GM18517 (cell line): Measurements from ENCODE around the gene PRMT5.
"Not testable (repeated sequence)": the region's sequence is repeated elsewhere in the genome, so short reads cannot be mapped to it uniquely, and the experiment has no call there.

ENCODE experiments used
- ATAC-seq: cut with Tn5 transposase; IDR thresholded peaks from one replicate; pipeline ENCODE4 v1.9.1; 2021; ENCODE audit warnings: mild to moderate bottlenecking, moderate library complexity; ENCODE audit not compliant: unreplicated experiment

The PRMT5 gene

DNA sequence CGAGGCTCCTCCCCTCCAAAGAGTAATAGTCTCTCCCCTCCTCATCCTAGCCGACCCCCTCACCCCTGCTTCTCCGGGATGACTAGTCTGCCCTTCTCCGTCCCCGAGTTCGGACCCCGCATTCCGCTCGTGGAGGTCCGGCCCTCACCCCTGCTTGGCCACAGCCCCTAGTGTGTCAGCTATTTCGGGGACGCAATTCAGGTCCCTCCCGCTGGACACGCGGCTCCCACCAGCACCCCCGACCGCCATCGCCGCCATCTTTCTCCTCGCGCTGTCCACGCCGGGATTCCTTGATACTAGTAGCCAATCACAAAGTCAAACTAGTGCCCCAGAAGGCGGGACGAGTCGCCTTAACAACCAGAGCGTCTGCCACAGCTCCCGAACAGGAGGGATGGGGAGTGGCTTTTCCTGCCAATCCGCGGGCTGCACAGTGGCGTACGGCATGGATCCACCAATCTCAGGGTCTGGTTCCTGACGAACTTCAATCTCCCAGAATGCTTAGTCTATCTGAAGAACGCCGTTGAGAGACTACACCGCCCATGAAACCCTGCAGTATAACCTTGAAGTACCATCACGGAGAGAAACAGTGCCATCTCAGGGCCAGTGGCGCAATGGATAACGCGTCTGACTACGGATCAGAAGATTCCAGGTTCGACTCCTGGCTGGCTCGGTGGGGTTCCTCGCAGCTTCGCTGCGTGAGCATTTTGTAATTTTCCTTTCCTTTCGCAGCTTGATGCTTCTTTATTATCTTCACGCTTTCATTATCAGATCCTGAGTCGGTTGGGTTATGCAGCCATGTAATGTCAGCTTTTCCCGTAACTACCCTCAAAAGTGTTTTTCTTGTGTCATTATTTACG lies at the start of gene PRMT5:
PRMT5 (minus strand) TSS at position 273 of the 857 bp plus-strand sequence; CDS start at position 258, 15 bp downstream.
- ATAC-seq = peak; percentile 92

DNA sequence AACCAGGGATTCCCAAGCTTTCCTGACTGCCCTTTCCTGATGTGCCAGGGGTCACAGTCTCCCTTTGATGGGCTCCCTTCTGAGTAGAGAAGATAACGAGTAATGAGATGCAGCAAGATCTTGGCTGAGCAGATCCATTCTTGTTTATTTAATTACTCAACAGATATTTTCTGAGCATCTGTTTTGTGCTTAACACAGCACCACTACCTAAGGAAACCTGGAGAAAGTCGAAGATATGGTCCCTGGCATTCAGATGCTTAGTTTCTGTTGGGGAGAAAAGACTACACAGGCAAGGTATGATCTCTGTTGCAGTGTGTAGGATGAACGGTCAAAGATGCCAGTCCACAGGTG lies 49.3 kb upstream of the PRMT5 start:
- ATAC-seq = no peak

DNA sequence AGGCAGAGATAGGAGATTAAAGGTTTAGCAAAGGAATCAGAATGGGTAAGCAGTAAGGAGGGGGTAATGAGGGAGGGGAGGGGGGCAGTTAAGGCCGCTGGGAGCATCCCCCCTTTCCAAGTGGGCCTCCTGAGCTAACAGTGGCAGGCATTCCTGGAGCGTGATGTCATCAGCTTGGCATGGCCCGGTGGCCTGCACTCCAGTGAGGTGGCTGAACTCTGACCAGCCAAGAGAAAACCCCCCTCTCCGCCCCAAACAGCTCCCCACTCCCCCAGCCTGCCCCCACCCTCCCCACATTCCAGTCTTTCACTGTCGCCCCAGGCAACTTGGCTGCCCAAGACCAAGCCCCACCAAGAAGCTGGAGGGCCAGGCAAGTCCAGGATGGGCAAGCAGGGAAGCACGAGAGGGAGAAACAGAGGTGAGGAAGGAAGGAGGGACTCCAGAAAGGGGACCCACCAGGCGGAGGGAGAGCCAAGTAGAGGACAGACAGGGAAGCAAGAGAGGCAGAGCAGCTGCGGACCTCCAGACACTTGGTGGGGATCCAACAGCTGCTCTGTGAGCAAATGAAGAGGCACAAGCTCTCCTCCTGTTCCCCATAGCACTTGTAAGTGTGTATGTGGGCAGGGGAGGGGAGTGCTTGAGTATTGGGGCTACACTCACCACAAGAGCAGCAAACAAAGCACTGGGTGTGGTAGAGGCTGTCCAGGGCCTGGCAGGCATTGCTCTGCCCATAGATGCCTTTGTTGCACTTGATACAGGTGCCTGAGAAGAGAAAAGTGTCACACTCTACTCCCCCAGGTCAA lies 48.7 kb upstream of the PRMT5 start:
- ATAC-seq = no peak

DNA sequence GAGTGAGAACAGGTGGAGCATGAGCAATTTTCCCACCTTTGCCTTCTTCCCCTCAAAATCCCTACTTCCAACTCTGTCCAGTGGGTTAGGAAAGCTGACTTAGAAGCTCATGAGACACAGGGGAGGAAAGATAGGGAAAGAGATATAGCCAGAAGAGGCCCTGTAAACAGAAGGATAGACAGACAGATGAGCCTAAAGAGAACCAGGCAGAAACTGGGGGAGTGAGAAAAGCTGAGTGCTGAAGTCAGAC lies 48.2 kb upstream of the PRMT5 start:
- ATAC-seq = no peak

DNA sequence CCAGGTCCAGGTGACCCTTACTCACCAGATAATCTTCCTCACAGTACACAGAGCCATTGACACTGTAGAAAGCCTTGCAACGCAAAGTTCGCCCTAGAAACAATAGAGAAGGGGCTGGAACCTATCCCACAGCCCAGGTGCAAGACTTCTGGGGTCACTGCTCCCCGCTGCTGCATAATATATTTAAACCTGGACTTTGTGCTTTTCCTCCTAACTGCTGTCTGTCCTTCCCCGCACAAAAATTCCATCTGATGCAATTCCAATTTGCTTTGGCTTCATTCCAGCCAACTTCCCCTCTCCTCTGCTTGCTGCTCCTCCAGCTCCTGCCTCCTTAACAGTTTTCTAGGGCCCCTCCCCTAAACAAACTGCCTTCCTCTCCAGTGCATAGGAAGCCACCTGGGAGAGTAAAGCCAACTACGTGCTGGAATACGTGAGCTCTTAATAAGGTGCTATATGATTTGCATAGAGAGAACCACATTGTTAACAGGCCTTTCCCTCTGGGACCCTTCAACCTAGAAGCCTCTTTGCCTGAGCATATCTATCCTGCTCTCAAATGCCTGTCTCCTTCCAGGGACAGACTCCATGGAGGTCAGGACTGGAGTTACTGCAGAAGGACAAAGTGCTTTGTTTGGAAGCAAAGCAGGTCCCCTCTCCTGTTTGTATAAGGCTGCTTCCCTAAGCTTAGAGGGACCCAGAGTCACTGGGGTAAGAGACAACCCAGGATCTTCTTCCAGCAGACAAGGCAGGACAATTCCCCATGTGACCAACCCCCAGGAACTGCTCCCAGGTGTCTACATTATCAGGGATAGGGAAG lies 47.7 kb upstream of the PRMT5 start:
- ATAC-seq = no peak

DNA sequence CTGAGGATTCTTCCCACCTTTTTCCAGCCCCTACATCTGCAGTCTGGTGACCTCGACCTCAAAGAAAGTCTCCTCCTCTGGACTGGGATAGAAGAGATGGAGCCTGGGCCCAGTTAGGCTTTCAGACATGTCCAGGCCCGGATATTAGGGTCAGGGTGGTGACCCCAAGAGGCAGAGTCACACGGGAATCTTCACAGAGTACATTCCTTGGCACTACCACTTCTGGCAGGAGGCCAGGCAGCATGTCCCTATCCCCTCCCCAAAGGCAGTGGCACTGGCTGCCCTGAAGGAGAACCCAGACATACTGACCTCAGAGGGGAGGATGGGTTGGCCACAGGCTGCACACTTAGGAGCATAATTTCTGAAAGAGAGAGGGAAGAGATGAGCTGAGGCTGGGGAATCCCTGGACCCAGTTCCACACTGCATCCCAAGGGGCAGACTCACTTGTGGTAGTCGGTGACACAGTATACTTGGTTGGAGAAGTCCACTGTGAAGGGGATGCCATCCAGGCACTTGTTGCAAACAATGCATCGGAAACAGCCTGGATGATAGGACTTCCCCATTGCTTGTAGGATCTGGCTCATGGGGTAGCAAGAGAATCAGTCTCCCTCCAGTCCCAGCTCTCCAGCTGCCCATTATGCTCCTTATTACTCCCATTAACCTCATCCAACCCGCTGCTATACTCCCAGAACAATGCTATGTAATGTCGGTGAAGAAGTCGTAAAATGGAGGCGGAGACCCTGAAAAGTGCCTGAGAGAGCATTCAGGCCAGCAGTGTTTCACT lies 45.5 kb upstream of the PRMT5 start:
- no peak for ATAC-seq

DNA sequence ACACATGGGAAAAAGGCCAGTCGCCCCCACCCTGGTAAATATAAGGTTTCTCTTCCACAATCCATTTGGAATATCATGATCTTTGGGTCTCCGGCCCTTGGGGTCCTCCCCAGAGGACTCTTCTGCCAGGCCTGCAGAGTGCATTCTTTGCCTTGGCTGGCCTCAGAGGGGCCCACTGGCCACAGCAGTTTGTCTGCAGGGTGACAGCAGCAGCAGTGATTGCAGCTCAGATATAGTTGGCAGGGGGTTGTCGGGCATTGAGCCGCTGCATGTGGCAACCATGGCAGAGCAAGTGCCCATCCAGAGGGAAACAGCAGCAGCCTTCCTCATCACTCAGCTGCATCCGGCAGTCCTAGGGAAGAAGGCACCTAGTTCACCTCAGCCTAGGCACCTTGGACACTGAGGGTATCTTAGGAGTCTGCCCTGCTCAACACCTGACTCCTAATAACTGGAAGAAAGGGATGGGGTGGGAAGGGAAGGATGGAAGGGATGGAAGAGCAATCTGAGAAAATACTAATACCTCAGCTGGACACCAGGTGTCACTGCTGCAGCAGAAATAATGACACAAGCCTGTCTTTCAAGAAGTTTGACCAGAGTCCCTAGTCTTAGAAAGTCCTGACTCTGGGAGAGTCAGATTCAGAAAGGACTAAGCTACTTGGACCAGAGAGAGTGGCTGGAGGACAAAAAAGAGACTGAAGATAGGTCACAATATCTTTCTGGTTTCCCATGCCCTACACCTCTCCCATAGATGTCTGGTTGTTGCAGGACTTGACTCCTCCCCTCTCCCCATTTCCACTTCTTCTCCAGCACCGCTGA lies 44.2 kb upstream of the PRMT5 start:
- no peak for ATAC-seq

DNA sequence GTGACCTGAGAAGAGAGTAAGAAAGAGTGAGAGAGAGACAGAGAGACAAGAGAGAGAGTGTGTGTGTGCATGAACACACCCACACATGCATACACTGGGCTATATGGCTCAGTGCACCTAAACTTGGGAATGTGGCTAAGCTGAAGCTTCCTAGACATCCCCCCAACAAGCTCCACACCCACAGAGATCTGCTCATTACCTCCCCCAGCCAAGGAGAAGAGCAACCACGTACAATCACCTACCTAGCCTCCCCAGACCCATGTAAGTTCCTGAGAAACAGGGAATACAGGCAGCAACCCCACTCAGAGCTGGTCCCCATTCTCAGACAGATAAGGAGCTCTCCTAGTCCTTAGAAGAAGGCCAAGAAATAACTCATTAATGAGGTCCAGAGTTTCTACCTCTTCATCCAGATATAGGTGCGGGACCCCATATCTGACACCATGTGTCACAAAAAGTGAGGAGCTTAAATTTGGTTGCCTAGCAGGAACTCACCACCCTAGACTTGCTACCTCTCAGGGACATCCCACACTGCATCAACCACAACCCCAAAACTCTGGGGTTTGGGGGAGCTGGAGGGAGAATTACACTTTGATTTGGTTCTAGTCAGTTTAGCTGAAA lies 43.2 kb upstream of the PRMT5 start:
- ATAC-seq = no peak

DNA sequence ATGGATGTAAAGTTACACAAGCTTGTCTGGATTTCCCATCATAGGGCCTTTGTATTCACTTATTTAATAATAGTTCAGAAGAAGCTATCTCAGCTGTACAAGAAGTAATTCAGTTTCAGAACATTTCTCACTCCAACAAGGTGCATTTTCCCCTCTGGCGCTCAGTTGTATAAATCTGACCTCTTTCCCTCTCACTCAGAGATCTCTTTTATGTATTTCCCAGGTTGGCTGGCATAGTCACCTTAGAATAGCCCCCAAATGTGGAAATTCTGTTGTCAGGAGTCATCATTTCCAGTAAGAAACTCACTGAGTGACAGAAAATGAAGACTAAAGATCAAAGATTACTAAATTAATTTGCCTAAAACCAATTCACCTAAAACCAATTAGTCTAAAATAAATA lies 42.0 kb upstream of the PRMT5 start:
- no peak for ATAC-seq

DNA sequence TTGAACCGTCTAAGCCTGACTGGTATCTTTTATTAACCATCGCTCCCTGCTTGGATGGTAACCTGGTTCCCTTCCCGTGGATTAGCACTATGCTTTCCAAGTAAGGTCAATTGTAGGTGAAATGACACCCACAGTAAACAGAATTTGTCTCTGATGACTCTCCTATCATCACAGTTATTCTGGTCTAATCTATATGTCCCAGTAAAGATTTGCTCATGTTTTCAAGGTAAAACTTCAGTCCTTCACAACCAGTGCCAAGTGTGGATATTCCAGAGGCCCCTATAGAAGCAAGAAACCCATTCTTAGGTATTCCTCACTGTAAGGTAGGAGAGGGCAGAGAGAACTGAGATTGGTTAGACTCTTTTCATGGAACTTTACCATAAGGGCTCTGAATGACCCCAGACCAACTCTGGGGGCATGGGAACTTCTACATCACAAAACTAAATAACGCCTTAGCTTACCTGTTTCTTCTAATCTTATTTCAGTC lies 37.6 kb upstream of the PRMT5 start:
- no peak for ATAC-seq

DNA sequence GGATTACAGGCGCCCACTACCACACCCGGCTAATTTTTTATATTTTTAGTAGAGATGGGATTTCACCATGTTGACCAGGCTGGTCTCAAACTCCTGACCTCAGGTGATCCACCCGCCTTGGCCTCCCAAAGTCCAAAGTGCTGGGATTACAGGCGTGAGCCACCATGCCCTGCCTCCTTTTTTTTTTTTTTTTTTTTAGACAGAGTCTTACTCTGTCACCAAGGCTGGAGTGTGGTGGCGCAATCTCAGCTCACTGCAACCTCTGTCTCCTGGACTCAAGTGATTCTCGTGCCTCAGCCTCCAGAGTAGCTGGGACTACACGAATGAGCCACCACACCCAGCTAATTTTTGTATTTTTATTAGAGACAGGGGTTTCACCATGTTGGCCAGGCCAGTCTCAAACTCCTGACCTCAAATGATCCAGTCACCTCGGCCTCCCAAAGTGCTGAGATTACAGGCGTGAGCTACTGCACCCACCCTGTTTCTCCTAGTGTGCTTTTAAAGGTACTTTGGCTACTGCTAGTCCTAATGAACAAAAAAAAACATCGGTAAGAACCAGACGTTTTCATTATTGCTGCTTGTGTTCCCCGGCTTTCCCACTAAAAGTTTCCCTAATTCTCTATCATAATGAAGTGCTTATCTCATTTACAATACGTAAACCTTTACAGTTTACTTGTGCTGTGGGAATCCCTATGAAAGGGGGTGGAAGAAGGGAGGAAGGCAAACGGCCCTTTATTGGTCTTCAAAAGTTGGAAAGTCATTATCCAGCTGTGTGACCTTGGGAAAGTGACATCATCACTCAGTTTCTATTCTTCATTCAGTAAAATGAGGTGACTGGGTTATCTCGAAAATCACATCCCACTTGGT lies 37.0 kb upstream of the PRMT5 start:
- ATAC-seq = not testable (repeated sequence)

DNA sequence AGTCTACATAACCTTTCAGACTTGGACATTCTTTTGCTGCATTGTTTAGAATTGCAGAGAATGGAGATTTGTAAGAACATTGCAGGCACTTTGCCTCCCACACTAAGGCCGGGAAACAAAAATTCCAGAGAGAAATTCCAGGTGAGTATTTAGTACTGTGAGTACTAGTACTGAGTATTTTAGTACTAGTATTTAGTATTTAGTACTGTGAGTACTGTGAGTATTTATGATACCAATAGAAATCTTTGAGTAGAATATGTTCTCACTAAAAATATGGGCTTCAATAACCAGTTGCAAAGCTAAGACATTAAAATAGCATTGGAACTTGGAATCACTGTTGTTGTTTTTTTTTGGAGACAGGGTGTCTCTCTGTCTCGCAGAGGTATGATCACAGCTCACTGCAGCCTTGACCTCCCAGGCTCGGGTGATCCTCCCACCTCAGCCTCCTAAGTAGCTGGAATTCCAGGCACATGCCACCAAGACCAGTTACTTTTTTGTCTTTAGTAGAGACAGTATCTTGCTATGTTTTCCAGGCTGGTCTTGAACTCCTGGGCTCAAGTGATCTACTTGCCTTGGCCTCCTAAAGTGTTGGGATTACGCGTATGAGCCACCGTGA lies 33.0 kb upstream of the PRMT5 start:
- no peak for ATAC-seq

DNA sequence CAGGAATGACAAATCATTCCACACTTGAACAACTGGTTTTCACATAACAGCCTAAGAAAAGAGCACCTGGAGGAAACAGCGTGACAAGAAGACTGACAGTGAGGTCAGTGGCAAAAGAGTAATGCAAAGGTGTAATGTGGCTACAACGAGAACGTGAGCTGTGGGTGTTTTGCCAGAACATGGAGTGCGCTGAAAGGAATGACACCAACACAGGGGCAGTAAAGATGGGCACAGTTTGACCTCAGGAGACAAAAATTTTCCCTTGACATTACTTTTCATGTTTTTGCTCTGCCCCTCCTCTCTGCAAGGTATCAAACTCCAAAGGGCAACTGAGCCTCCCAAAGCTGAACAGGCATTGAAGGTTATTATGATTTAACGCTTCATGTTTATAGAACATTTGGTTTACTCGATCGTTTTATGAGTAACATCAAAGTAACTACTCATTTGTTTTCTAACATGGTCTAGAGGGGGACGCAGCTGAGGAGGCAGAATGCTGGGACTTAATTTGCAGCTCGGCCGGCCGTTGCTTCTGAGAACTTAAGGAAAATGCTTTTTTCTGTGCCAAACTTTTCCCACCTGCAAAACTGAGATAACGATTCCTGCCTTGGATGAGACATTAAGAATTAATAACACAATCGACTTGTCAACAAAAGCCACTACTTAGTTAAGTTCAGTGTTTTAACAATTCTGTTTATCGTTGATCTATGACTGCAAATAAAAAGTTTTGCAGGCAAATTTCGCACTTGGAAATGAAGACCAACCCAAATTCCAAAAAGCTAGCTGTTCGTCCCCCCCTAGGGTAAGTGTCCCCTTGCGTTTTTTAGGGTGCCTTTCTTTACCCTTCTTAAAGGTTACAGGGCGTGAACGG lies 26.8 kb upstream of the PRMT5 start:
- ATAC-seq = no peak

DNA sequence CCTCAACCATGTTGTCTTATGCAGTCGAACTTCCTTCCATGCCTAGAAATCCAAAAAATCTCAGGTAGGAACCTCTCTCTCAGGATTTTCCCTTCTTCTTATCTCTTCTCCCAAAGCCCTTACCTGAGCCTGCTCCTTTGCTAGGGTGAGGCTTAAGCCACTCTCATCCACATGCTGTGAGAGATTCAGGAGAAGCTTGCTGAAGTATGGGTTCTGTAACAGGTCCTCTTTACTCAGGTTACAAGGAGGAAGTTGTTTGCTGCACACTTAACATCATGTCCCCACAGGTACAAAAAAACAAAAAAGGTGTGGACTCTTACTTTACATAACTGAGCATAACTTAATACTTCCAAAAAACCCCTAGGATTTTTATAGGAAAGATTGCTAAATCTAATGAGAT lies 23.2 kb upstream of the PRMT5 start:
- no peak for ATAC-seq

DNA sequence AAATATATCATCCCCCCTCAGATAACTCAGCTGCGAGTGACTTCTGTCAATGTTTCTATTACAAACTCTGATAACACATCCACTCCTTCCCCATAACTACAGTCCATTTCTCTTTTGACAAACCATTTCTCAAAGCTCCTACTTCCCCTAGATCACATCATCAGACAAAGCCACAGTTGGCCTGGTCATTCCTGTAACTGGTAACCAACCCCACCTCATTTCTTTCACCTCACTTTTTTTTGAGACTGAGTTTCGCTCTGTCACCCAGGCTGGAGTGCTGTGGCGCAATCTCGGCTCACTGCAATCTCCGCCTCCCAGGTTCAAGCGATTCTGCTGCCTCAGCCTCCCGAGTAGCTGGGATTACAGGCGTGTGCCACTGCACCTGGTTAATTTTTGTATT lies 22.6 kb upstream of the PRMT5 start:
- not testable (repeated sequence) for ATAC-seq

DNA sequence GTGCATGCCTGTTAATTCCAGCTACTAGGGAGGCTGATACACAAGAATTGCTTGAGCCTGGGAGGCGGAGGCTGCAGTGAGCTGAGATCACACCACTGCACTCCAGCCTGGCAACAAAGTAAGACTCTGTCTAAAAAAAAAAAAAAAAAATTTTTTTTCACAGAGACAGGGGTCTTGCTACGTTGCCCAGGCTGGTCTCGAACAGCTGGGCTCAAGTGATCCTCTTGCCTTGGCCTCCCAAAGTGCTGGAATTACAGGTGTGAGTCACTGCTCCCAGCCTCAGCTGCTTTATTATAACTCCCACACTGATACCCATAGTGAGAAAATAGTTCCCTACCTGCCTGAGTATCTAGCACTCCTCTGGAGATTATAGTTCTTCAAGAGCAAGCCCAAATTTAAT lies 16.5 kb upstream of the PRMT5 start:
- ATAC-seq = no peak

DNA sequence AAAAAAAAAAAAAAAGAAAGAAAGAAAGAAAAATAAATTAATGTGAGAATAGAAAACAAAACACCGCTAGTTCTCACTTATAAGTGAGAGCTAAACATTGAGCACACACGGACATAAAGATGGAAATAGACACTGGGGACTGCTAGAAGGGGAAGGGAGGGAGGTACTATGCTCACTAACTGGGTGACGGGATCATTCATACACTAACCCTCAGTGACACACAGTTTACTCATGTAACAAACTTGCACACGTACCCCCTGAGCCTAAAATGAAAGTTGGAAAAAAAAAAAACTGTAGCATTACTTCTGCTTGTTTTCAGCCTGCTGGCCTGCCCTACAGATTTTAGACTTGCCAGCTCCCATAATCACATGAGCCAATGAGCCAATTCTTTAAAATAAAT lies 10.5 kb upstream of the PRMT5 start:
- no peak for ATAC-seq
